Upper lobe of right lung (tissue), 1 donor: ENCODE measurements around the gene DCN. TPM values are rescaled to one million over a fixed set of nuclear protein-coding genes. Genes with fewer than 3 reads are reported as not detected.
A peak's percentile ranks its signal among the peaks of the same experiment; 100 is the strongest.

Experiments
- ATAC-seq: fragments of 200-7000 bp; cut with Tn5 transposase; one replicate; pipeline ENCODE4 v1.9.1; 2020; ENCODE audit warnings: mild to moderate bottlenecking, moderate library complexity
- DNase-seq: peaks from one replicate; pipeline ENCODE4 v3.0.0-alpha.2; 2020
- H3K27ac ChIP-seq: fragments of 200-600 bp; one replicate; pipeline ENCODE4 v1.8.0; 2022
- H3K27me3 ChIP-seq: fragments of 200-600 bp; one replicate; pipeline ENCODE4 v1.8.0; 2022; ENCODE audit warnings: mild to moderate bottlenecking
- H3K36me3 ChIP-seq: fragments of 200-600 bp; one replicate; pipeline ENCODE4 v1.8.0; 2022
- H3K4me1 ChIP-seq: fragments of 200-600 bp; one replicate; pipeline ENCODE4 v1.8.0; 2022
- H3K4me3 ChIP-seq: fragments of 200-600 bp; one replicate; pipeline ENCODE4 v1.8.0; 2022; ENCODE audit warnings: mild to moderate bottlenecking
- H3K9me3 ChIP-seq: fragments of 200-600 bp; one replicate; pipeline ENCODE4 v1.8.0; 2022
- intact Hi-C: fragments of 100-400 bp; cut with DNase I; formaldehyde crosslinking; loops from one replicate; pipeline ENCODE4 v1.11.0; 2022
- total RNA-seq: library from RNA; stranded (reverse); fragmentation: NEBNext Ultra II Directional; extraction: Animal tissue kit (Norgen Biotek cat#: 25700); gene quantifications from one replicate; pipeline ENCODE4 v1.2.1, GENCODE V29; 2021
- TF ChIP-seq, protein P1 (sequence below): fragments of 200-600 bp; IDR thresholded peaks from one replicate; pipeline ENCODE4 v1.8.0; 2022; ENCODE audit warnings: antibody characterized with exemption
- donor health status: DM: no; HTN: yes; CAD: no; lungs with severe emphysema.

DCN gene
- total RNA-seq, 1 donor from 2014 or later = 753 TPM

DNA sequence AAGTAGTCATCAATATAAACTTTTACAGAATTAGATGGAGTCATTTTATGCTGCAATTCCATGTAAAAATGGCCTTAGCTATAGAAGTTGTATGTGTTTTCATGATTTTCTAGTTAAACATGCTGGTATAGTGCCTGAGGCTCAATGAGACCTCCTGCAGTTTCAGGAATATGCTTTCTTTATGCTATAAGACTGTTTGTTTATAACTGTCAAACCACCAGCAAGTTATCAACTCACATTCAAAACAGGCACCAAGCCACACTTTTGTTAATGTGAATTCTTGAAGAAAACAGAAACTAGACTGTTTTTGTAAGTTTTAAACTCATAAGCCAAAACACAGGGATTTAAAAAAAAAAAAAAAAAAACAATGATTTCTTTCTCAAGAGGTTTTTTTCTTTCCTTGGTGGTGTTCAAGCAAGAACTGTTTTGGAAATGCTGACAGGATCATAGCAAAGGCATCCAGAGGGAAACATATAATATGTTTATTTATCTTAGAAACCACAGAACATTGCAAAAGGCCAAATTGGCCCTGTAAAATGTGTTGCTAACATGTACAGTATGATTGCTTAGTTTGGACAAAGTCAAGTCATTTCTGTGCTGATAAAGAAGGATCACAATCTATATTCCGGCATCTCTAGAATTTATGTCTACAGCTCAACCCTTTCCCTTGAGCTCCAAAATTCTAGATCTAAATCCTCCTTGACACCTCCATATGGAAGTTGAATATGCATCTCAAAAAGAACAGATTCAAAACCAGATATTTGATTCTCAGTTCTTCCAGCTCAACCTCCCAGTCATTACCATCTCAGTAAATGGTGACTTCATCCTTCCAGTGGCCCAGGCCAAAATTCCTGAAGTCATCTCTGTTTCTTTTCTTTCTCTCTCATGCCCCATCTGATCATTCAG is 42.3 kb downstream of the DCN start:
- intact Hi-C loops = no loop called here
- H3K4me3 ChIP-seq = no peak overlapping the region
- H3K36me3 ChIP-seq = no peaks in the 10 kb centered on the region
- no peak for ATAC-seq
- H3K4me1 ChIP-seq = no peaks in the 10 kb centered on the region
- H3K9me3 ChIP-seq = no peaks in the 10 kb centered on the region
- peak overlapping the region; percentile 47 for H3K27ac ChIP-seq
- no peak for DNase-seq
- no peaks in the 10 kb centered on the region for H3K27me3 ChIP-seq
- TF ChIP-seq, protein P1, sequence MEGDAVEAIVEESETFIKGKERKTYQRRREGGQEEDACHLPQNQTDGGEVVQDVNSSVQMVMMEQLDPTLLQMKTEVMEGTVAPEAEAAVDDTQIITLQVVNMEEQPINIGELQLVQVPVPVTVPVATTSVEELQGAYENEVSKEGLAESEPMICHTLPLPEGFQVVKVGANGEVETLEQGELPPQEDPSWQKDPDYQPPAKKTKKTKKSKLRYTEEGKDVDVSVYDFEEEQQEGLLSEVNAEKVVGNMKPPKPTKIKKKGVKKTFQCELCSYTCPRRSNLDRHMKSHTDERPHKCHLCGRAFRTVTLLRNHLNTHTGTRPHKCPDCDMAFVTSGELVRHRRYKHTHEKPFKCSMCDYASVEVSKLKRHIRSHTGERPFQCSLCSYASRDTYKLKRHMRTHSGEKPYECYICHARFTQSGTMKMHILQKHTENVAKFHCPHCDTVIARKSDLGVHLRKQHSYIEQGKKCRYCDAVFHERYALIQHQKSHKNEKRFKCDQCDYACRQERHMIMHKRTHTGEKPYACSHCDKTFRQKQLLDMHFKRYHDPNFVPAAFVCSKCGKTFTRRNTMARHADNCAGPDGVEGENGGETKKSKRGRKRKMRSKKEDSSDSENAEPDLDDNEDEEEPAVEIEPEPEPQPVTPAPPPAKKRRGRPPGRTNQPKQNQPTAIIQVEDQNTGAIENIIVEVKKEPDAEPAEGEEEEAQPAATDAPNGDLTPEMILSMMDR = no peak

DNA sequence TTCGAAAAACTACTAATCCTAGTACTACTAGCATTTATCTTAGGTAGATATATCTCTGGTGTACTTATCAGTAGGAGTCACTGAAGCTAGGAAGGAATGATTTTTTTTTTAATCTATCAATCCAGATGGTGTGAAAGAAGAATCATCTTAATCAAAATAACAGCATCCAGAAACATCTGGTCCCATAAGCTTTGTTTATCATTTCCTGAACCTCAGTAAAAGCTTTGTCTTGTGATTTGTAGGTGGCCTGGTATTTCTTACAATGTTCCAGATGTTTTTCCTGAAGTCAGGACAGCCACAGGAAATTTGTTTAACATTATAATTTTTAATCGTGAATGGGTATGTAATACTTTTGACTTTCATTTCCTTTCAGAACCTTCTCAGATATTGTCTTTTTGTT is 43.3 kb downstream of the DCN start:
- DNase-seq (no peak), ATAC-seq (no peak)
- no peaks in the 10 kb centered on the region for H3K4me1 ChIP-seq
- no peaks in the 10 kb centered on the region for H3K27me3 ChIP-seq
- intact Hi-C loops = no loop called here
- H3K36me3 ChIP-seq = no peaks in the 10 kb centered on the region
- TF ChIP-seq, protein P1 = no peak
- H3K27ac ChIP-seq = peak overlapping the region; percentile 51
- H3K4me3 ChIP-seq = no peak overlapping the region
- H3K9me3 ChIP-seq = no peaks in the 10 kb centered on the region

DNA sequence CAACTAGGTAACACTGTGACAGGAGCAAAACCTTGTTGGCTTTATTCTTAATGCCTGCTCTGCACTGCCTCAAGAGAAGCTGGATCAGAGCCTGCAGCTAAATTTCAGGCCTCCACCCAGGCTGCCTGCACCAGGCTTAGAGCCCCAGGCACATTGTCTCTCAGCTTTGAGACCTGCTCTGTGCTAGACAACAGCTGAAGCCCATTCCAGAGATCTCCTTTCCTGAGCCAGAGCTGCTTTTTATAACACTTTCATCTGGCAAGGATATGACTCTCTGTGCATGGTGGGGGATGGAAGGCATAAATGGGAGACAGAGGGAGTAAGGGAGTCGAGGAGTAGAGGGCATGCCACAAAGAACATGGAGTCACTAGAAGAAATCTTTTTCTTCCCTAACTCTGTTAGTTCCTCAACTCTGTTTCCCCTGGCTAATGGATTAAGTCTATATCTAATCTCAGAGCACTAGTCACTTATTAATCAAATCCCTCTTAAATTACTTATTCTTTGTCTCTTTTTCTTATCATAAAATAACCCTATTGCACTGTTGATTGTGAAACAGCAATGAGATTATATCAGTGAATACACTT is 44.2 kb downstream of the DCN start:
- no peak overlapping the region for H3K4me3 ChIP-seq
- intact Hi-C loops = no loop called here
- TF ChIP-seq, protein P1 = no peak
- no peaks in the 10 kb centered on the region for H3K9me3 ChIP-seq
- DNase-seq (no peak), ATAC-seq (no peak)
- H3K4me1 ChIP-seq = no peaks in the 10 kb centered on the region
- H3K27me3 ChIP-seq = no peaks in the 10 kb centered on the region
- H3K36me3 ChIP-seq = no peaks in the 10 kb centered on the region
- peak overlapping the region; percentile 51 for H3K27ac ChIP-seq

DNA sequence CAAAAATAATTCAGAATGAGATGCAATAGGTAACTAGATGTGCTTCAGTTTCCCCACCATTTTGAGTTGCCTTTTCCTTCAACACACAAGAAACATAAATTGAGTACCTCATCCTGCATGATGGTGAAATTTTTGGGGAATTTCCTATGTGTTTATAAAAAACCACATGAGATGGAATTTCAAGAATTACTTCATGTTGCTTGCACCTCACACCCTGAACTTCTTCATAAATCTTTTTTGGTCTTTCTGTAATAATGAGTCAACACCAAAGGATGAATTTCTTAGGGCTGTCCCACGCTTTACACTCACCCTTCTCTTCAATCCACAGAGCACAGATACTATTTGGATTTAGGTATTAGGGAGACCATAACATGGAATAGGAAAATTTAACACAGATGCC is 48.7 kb downstream of the DCN start:
- DNase-seq = no peak
- H3K4me3 ChIP-seq = no peak overlapping the region

DNA sequence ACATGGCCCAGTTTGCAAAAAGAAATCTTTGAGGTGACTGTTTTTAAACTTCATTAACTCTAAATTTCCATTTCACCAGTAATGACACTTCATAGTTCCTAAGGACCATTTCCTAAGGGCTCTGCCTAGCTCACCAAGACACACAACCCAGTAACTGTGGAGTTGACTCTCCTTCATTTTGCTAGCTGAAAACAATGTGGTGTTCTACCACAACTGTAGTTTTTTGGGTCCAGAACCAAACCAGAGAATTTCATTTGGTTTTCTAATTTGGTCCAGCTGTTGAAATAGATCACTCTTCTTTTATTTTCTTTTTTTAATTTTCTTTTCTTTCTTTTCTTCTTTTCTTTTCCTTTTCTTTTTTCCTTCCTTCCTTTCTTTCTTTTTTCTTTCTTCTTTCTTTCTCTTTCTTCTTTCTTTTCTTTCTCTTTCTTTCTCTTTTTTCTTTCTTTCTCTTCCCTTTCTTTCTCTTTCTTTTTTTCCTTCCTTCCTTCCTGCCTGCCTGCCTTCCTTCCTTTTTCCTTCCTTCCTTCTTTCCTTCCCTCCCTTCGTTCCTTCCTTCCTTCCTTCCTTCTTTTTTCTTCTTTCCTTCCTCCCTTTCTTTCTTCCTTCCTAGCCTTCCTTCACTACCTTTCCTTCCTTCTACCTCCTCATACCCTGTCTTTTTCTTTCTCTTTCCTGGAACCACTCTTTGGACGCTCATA is 52.8 kb downstream of the DCN start:
- ATAC-seq (no peak), DNase-seq (no peak)
- Histone ChIP-seq H3K27me3 (no peaks in the 10 kb centered on the region), H3K36me3 (no peaks in the 10 kb centered on the region), H3K9me3 (no peaks in the 10 kb centered on the region), H3K4me3 (no peak overlapping the region), H3K4me1 (no peaks in the 10 kb centered on the region), H3K27ac (no peak overlapping the region)
- TF ChIP-seq, protein P1 = no peak
- intact Hi-C loops = no loop called here

More for the DNA sequence above, 48.7 kb downstream of the DCN start:
- TF ChIP-seq, protein P1 = no peak
- Histone ChIP-seq H3K27ac (no peak overlapping the region), H3K4me1 (no peaks in the 10 kb centered on the region), H3K27me3 (no peaks in the 10 kb centered on the region), H3K9me3 (no peaks in the 10 kb centered on the region), H3K36me3 (no peaks in the 10 kb centered on the region)
- intact Hi-C loops = no loop called here
- ATAC-seq = no peak
